Activated CD4-positive, CD25-positive, alpha-beta regulatory T cell treated with anti-CD3 and anti-CD28 coated beads, Interleukin-2, amount 50 U/mL, for 72 hours (primary cell): ENCODE results near the gene SCAP.

Experiments
- DNase-seq: peaks from one replicate; pipeline ENCODE4 v3.0.0; 2021

SCAP gene

GRCh38 chr3:47429476-47430270 lies 46.1 kb downstream of the SCAP start:
- no peak for DNase-seq

GRCh38 chr3:47428662-47429061 lies 47.1 kb downstream of the SCAP start:
- no peak for DNase-seq

- DNase-seq = no peak
Observed at GRCh38 chr3:47427866-47428265, 47.9 kb downstream of the SCAP start.

GRCh38 chr3:47425959-47426358 lies 49.8 kb downstream of the SCAP start:
- DNase-seq = no peak

- DNase-seq = no peak
Observed at GRCh38 chr3:47425383-47425778, 50.4 kb downstream of the SCAP start.

GRCh38 chr3:47424434-47425382 lies 51.0 kb downstream of the SCAP start:
- DNase-seq = no peak

- no peak for DNase-seq
Observed at GRCh38 chr3:47423548-47424145, 52.1 kb downstream of the SCAP start.

- DNase-seq = no peak
Observed at GRCh38 chr3:47422743-47423142, 53.0 kb downstream of the SCAP start.

GRCh38 chr3:47421741-47422649 lies 53.7 kb downstream of the SCAP start:
- DNase-seq = no peak

- DNase-seq = peak; percentile 89
Observed at GRCh38 chr3:47420511-47421484, 54.9 kb downstream of the SCAP start.

GRCh38 chr3:47420044-47420430 lies 55.7 kb downstream of the SCAP start:
- no peak for DNase-seq

GRCh38 chr3:47419083-47420043 lies 56.4 kb downstream of the SCAP start:
- DNase-seq = no peak

- DNase-seq = no peak
Observed at GRCh38 chr3:47418167-47419082, 57.3 kb downstream of the SCAP start.

- no peak for DNase-seq
Observed at GRCh38 chr3:47416041-47416440, 59.7 kb downstream of the SCAP start.

- DNase-seq = no peak
Observed at GRCh38 chr3:47414666-47415587, 60.8 kb downstream of the SCAP start.

- no peak for DNase-seq
Observed at GRCh38 chr3:47414161-47414564, 61.6 kb downstream of the SCAP start.

- no peak for DNase-seq
Observed at GRCh38 chr3:47413751-47414150, 62.0 kb downstream of the SCAP start.
